Measurements from ENCODE around the gene SHLD1. TPM values are rescaled to one million over a fixed set of nuclear protein-coding genes. Genes with fewer than 3 reads are reported as not detected.
"Not testable (repeated sequence)": the region's sequence is repeated elsewhere in the genome, so short reads cannot be mapped to it uniquely, and the experiment has no call there.

SHLD1 gene
- total RNA-seq, 2 donors from 2014 or later: 6.4 to 10.5 TPM

- 79% methylated on average over 6 of the region's 6 CpGs for WGBS
- H3K27me3 ChIP-seq (replicated peaks; ENCODE audit: insufficient read depth): no peaks in the 10 kb centered on the region
- H3K36me3 ChIP-seq: no peaks in the 10 kb centered on the region
- H3K9me3 ChIP-seq: no peaks in the 10 kb centered on the region
- no peak overlapping the region for H3K4me3 ChIP-seq
- intact Hi-C loops (cut with DNase I): no loop called here
- TF ChIP-seq CTCF (IDR thresholded peaks at IDR 0.05) (no peak), POLR2AphosphoS5 (IDR thresholded peaks at IDR 0.05) (no peak), POLR2A (IDR thresholded peaks at IDR 0.05) (no peak)
- H3K4me1 ChIP-seq (replicated peaks): no peaks in the 10 kb centered on the region
- DNase-seq (ENCODE audit: low spot score): no peak
- no peak overlapping the region for H3K27ac ChIP-seq
Observed at GRCh38 chr20:5719861-5720403, 30.3 kb upstream of the SHLD1 start.

GRCh38 chr20:5720696-5721095 lies 29.5 kb upstream of the SHLD1 start:
- H3K9me3 ChIP-seq: no peaks in the 10 kb centered on the region
- H3K4me3 ChIP-seq: no peak overlapping the region
- no peak overlapping the region for H3K27ac ChIP-seq
- 53% methylated on average over 5 of the region's 5 CpGs for WGBS
- no peaks in the 10 kb centered on the region for H3K4me1 ChIP-seq (replicated peaks)
- DNase-seq (ENCODE audit: low spot score): no peak
- no peaks in the 10 kb centered on the region for H3K36me3 ChIP-seq
- H3K27me3 ChIP-seq (replicated peaks; ENCODE audit: insufficient read depth): no peaks in the 10 kb centered on the region
- intact Hi-C loops (cut with DNase I): no loop called here
- TF ChIP-seq CTCF (IDR thresholded peaks at IDR 0.05) (no peak), POLR2AphosphoS5 (IDR thresholded peaks at IDR 0.05) (no peak), POLR2A (IDR thresholded peaks at IDR 0.05) (no peak)

- H3K4me3 ChIP-seq; H3K4me1 ChIP-seq (replicated peaks); H3K36me3 ChIP-seq; DNase-seq (ENCODE audit: low spot score); H3K27ac ChIP-seq; intact Hi-C loops (cut with DNase I); H3K27me3 ChIP-seq (replicated peaks; ENCODE audit: insufficient read depth); H3K9me3 ChIP-seq: not testable (repeated sequence)
- over 99% methylated on average over 6 of the region's 6 CpGs for WGBS
Observed at GRCh38 chr20:5721356-5721755, 28.8 kb upstream of the SHLD1 start.

GRCh38 chr20:5722927-5723326 lies 27.3 kb upstream of the SHLD1 start:
- no peaks in the 10 kb centered on the region for H3K36me3 ChIP-seq
- no peaks in the 10 kb centered on the region for H3K4me1 ChIP-seq (replicated peaks)
- TF ChIP-seq CTCF (IDR thresholded peaks at IDR 0.05): no peak
- no peak for TF ChIP-seq POLR2AphosphoS5 (IDR thresholded peaks at IDR 0.05)
- TF ChIP-seq POLR2A (IDR thresholded peaks at IDR 0.05): no peak
- H3K27me3 ChIP-seq (replicated peaks; ENCODE audit: insufficient read depth): no peaks in the 10 kb centered on the region
- no peak overlapping the region for H3K27ac ChIP-seq
- H3K4me3 ChIP-seq: no peak overlapping the region
- DNase-seq (ENCODE audit: low spot score): no peak
- H3K9me3 ChIP-seq: no peaks in the 10 kb centered on the region
- 87% methylated on average over 9 of the region's 9 CpGs for WGBS
- intact Hi-C loops (cut with DNase I): no loop called here

- H3K9me3 ChIP-seq; H3K27me3 ChIP-seq (replicated peaks; ENCODE audit: insufficient read depth); H3K27ac ChIP-seq; DNase-seq (ENCODE audit: low spot score); H3K4me3 ChIP-seq; H3K4me1 ChIP-seq (replicated peaks); intact Hi-C loops (cut with DNase I); H3K36me3 ChIP-seq: not testable (repeated sequence)
- WGBS: 81% methylated on average over 3 of the region's 3 CpGs
Observed at GRCh38 chr20:5725183-5725463, 25.1 kb upstream of the SHLD1 start.

GRCh38 chr20:5727018-5727515 lies 23.1 kb upstream of the SHLD1 start:
- no peaks in the 10 kb centered on the region for H3K27me3 ChIP-seq (replicated peaks; ENCODE audit: insufficient read depth)
- H3K4me3 ChIP-seq: no peak overlapping the region
- no peaks in the 10 kb centered on the region for H3K4me1 ChIP-seq (replicated peaks)
- H3K9me3 ChIP-seq: no peaks in the 10 kb centered on the region
- WGBS: 78% methylated on average over 5 of the region's 5 CpGs
- intact Hi-C loops (cut with DNase I): loop anchor here (2.0 kb wide), 1 partner anchor 60 kb away; no protein-coding TSS in a partner anchor
- no peak for DNase-seq (ENCODE audit: low spot score)
- no peak overlapping the region for H3K27ac ChIP-seq
- TF ChIP-seq POLR2A (IDR thresholded peaks at IDR 0.05): no peak
- no peak for TF ChIP-seq CTCF (IDR thresholded peaks at IDR 0.05)
- no peak for TF ChIP-seq POLR2AphosphoS5 (IDR thresholded peaks at IDR 0.05)
- no peaks in the 10 kb centered on the region for H3K36me3 ChIP-seq
